GM21528 (cell line): Measurements from ENCODE around the gene LHFPL2.

Source experiments
- ATAC-seq: cut with Tn5 transposase; IDR thresholded peaks from one replicate; pipeline ENCODE4 v1.9.1; 2021; ENCODE audit warnings: mild to moderate bottlenecking, moderate library complexity; ENCODE audit not compliant: unreplicated experiment, low FRiP score

LHFPL2 gene

DNA sequence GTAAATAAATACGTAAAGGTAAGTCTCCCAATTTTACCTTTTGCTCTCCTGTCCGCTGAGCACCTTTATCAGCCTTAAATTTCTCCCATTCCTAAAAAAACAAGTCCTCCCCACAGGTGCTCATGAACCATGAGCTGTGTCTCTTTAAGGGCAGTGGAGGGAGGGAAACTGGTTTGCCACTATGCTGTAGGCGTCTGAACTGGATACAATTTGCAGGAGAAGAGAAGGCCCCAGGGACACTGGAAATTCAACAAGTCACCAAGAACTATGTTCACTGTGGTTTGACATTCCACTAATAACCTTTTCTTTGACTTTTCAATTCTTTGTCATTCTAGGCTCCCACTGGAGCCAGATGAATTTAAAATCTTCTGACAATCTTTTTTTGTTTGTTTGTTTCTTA, 72.2 kb downstream of the LHFPL2 start:
- no peak for ATAC-seq

DNA sequence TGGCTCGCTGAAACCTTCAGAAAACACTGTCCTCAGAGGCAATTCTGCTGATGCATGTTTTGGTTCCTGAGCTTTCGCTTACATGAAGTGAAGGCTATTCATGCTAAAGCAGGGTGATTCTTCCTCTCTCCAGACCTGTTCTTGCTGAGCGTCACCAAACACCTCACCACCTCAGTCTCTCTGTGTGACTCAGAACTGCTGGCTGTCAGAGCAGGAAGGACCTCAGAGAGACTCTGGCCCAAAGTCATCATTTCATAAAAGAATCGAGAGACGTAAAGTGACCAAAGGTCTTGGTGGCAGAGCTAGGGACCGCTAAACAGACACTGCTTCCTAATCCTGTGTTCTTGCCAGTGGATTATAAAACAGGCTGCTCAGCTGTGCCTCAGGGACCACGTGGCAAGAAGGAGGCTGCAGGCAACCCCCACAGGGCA, 73.8 kb downstream of the LHFPL2 start:
- ATAC-seq = no peak

DNA sequence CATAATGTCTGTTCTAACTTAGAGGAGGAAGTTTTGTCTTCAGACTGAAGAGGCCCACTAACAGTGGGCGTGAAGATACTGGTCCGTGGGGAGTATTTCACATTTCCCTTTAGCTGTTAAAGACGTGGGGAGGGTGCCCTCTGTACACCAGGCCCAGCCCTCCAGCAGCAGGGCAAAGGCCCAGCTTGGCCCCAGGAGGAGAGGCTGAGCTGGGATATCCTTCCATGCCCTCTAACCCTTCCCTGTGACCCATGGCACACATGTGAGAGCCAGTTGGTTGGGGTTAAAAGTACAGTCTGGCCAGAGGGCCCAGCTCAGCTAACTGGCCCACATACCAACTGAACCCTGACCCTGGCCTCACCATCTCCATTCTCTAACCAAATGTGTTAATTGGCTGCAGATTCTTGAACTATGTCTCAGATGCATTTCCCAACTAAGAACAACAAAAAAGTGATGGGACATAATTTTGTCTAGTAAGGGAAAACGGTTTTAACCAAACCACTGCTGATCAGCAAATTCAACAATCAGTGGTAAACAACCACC, 74.4 kb downstream of the LHFPL2 start:
- ATAC-seq = no peak

DNA sequence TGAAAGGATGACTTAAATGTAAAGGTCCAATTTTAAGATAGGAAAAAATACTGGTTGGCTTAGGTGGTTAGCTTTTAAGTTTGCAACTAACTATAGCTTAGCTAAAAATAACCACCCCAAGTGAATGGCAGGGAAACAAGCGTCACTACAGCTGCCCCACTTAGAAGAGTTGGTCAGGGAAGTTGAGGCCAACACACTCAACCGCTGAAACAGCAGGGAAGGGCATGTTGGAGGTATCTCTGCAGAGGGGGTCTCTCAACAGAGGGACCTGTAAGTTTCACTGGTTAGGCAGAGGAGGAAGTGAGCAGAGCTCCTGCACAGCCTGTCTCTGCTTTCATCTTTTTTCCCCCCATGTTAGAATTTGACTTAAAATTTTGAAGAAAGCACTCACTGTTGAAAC, 75.3 kb downstream of the LHFPL2 start:
- ATAC-seq = peak; percentile 74

DNA sequence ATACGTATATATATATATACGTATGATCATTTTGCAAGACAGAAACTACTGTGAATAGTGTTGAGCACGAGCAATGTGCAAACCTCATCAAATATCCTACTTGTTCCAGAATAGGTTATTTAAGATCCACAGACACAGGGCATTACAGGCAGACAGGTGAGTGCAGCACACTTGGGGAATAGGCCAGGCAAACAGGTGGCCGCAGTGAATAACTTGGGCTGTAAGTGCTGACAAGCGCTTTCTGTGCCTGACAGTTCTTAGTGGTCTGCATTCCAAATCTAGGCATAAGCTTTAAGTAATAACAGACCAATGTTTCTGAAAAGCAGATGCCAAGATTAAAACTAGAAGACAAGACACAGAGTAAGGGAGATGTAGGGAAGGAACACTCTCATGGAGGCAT, 77.9 kb downstream of the LHFPL2 start:
- no peak for ATAC-seq

DNA sequence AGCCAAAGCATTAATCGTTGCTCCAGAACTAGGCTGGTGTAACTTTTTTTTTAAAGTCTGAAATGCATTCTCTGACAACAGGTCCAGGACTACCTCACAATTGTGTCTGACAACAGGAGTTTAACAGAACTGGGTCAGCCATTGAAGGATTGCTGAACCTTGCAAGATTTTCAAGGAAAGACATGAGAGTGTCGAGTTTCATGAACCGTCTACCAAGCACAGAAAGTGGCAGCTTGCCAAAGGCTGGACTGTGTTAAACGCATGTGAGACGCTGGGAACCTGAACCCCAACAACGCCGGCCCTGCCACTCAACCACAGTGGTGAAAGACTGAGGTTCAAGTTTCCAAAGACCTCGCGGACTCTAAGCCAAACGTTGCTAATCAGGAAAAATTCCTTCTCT, 79.1 kb downstream of the LHFPL2 start:
- ATAC-seq = no peak

DNA sequence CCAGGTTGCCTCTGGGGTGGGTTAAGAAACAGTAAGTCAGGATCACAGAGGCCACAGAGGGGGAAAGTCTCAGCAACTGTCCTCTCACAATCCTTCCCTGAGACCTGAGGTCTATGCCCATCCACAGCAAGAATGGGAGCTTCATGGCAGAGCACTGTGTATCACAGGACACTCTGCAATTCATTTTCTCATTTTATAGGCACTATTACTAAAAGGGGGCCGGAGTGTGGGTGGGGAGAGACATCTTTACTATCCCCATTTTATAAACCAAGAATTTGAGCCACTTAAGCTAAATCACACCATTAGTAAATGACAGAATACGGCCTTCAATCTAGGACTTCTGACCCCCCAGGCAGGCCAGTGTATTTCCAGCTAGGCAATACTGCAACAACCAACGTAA, 79.9 kb downstream of the LHFPL2 start:
- no peak for ATAC-seq

DNA sequence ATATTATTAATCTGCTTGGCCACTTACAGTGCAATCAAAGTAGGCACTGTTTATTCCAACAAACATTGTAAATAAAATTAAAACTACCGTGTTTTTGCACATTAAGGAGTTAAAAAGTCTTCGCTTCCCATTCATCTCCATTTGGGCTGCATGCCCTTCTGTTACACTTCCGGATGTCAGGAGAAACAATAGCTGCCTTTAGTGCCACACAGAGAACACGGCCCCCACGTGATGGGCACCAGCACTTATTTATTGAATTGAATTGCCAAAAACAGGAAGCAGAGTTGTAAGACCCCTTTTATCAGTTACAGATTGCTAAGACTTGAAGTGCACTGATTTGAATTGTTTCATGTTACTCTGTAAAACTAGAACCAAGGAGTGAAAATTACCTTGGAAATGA, 80.4 kb downstream of the LHFPL2 start:
- no peak for ATAC-seq

DNA sequence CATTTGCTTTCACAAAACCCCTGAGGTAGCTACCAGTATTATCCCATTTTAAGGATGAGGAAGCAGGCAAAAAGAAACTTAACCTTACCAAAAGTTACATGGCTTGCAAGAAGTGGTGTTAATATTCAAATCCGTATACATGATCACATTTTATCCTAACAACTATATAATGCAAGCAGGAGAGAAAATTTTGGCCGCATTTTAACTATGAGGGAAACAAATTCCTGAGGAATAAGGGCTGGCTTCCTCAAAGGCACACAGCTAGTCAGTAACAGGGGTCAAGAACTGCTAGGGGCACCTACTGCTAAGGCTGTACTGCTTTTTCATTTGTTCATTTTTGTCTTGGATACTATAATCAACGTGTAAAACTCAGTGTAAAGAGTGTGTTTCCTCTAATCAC, 81.0 kb downstream of the LHFPL2 start:
- no peak for ATAC-seq

DNA sequence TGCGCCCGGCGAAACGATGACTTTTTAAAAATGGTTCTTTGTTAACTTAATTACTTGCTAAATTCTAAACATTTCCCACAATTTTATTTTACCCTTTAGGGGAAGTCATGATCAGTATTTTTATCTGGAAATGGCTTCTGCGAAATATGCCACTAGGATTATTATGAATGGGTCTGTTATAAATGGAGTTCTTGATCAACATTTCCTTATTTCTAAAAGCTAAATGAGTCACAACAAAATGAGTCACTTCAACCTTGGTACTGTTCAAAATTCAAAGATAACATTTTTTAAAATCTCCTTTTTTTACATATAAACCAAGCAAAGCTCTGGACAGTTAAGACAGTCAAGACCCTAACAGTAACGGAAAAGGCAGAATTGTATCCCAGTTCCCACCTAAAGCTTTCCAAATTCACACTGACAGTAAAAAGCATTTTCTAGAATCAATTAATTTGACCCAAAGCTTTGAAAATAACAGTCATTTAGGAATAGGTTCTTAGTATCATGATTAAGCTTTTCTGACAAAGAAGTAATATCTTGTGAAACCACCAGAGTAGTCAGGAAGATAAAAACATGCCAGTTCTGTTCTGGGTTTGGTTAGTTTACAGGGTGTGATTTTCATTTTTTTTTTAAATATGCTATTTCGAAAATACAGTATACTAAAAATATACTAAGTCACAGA, 81.7 kb downstream of the LHFPL2 start:
- ATAC-seq = no peak

DNA sequence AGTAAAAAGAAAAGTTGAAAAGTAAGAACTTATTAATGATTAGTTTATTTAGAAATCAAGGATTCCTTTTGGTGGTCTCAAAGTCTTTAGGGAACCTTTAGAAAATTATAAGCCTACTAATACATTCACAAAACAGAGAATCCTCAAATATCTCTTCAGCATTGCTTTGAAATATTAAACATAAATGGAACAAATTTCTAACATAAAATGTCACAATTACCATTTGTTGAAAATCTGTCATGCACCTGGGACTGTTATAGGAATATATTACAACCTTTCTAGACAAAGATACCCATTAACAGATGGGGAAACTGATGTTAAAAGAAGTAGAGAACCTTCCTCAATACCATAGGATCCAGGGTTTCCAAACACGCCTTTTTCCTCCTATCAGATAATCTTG, 83.2 kb downstream of the LHFPL2 start:
- no peak for ATAC-seq

DNA sequence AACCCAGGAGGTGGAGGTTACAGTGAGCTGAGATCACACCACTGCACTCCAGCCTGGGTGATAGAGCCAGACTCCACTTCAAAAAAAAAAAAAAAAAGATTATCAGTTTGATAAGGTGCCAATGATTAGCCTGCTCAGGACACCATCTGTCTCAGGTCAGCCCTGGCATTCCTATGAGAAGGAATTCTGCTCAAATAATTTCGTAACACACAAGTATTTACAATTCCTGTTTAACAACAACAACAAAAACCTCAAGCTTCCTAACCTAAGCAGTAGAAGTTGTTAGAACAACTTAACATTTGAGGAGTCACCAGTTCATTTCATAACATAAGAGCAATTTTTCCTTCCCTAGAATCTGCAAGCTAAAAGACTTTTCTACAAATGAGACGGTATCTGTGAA, 85.0 kb downstream of the LHFPL2 start:
- no peak for ATAC-seq

DNA sequence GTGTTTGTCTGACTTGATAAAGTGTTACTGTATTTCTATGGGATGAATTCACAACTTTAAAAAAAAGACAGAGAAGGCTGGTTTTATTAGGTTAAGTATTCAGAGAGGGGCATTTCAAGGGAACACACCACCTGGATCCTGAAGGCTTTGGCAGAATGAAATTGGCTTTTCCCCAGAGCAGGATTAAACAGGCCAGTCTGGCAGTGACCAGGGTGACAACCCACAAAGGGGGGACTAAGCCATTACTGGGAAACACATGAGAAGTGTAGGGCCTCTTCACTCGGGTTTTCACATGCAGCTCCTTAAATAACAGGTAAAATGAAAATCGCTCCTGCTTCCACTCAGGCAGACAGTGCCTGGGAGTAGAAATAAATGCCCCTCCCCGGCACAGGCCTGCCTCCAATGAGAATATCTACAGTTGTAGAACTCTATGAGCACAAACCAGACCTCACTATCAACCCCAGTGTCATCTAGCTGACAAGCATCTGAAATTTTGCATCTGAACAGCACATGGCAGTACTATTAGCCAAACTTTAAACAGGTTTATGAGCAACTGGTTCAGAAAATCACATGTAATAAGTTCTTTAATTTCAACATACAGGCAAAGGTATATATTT, 85.8 kb downstream of the LHFPL2 start:
- no peak for ATAC-seq

DNA sequence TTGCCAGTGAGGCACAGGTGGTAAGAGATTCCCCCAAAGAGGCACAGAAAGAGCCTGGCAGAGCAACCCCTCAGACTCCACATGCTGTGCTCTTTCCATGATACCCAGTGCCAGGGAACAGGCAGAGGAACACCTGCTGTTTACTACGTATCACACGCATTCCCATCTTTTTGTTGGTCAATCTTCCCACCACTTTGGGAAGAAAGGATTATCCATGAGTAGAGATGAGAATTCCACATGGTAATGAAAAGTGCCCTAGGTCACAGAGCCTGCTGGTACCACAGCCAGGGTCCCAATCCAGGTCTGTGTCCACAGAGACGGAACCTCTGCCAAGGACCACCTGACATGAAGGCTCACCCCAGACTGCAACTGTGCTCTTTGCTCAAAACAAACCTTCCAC, 86.6 kb downstream of the LHFPL2 start:
- no peak for ATAC-seq

DNA sequence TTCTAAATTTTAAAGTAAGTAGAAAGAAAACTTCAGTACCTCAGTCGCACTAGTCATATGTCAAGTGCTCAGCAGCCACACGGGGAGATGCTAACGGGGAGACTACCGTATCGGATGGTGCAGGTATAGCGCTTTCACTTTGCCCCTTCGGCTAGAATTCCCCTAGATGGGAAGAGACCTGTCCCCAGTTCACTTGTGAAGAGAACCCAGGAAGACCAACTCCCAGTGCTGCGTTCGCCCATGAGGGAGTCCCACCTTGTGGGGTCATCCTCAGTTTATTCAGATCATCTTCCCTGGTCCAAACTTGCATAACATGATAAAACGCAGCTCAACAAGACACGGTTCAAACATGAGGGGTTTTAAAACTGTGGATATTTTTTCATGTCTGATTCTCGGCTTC, 87.3 kb downstream of the LHFPL2 start:
- no peak for ATAC-seq

DNA sequence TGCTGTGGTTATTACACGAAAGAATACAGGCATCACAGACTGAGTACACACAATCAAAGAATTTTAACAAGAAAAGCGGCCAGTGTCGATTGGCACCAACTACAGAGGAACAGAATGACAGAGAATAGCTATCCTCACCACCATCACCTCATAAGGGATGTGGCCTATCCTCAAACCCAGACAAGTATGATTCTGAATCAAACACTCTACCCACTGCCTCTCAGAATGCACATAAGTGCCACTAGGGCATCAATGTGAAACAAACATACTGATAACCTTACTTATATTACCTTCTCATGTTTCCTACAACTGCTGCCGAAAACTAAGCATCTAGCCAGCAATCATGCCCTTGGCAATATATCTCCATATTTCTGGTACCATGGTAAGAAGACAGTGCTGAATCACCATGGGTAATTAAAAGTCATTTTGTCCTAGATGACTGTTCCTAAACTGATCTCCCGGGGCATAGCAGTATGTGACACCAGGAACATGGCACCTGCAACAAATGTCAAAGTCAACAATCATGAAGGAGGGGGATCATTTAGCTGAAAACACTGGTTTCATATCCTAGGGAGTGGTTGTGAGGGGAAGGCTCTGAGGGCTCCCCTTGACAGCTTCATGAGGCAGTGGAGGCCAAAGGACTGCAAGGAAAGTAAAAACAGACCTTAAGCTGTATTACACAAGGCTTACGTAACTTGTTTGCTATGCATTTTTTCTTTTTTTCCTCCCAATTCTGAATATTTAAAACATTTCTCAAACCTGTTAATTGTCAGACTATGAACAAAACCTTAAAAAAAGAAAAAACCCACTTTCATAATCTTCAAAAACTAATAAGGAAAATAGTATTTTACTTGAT, 88.3 kb downstream of the LHFPL2 start:
- ATAC-seq = no peak

DNA sequence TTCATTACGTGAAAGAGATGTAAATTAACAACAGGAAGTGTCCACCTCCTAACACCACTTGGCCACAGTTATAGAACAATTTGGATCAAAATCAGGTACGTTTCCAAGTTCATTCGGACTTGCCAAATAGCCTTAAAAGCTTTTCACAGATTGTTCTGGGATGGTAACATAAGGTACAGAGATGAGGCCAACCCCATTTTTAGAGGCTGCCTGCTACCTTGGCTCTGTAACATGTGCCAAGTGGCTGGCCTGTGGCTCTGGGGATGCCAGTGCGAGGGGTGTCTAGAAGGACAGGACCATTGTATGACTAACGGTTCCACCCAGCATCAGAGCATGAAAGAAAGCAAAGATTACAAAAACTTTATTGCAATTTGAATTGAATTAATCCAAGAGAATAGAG, 91.0 kb downstream of the LHFPL2 start:
- ATAC-seq = no peak

DNA sequence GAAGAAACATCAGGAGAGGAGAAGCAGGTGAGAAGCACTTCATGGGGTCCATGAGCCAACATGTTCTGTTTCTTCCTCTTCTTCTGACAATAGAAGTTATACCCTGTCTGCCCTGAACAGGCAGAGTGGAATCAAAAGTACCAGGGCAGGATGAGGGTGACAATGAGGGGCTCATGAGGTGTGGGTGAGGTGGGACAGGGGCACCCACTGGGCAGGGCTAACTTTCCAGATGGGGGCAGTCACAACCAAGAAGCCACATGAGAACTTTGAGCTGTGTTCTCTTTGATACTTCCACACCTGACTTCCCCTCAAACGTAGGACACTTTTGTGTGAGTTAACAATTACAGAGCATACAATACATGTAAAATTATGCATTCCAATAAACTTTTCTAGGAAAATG, 92.7 kb downstream of the LHFPL2 start:
- ATAC-seq = no peak

DNA sequence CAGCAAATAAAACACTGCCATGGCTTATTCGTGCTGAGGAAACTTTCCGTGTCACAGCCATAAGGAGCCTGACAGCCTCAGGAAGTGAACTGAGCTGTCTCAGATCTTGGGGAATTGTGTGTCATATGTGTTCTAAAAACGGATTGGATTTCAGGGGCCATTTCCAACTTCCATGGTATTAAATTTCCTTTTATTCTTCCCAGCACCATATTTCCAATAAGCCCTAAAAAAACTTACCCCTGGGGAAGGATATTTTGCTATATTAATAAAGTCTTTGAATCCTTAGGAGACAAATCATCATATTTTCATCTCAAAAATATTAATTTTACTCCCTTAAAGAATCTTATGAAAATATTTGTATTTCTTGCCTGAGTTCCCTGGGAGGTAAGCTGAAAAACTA, 93.9 kb downstream of the LHFPL2 start:
- ATAC-seq = no peak

DNA sequence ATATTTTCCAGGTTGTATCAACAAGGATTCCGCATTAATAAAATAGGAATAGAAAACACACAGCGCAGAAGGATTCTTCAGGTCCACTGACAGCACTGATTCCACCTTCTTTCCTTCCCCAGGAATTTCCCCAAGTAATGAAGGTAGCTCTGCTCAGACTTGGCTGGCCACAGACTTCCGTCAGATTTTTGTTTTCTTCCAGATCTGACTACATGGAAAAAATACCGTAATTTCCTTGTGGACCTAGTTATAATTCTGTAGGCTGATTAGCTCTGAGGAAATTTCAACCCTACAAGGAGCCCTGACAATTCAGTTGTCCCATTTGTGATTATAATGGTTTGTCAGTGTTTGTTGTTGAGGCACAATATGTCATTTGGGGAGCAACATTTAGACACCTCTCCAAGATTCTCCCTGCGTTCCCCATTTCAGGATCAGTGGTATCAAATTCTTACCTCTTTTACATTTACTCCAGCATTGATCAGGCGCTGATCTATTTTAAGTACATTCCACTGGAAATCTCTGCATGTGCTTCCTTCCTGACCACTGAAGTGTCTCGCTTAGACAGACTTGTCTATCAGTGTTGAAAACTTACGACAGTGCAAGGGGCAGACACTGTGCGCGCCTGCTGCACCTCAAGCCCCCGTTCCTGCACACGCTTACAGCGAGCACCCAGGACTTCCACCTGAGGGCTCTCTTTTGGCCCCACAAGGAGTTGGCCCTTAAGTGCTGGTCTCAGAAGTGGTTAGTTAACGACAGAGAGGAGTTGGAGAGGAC, 94.8 kb downstream of the LHFPL2 start:
- ATAC-seq = no peak
